HG03442 (cell line): ENCODE data around the gene TGFB1.
"Not testable (repeated sequence)": the region's sequence is repeated elsewhere in the genome, so short reads cannot be mapped to it uniquely, and the experiment has no call there.

Source experiments
- ATAC-seq: cut with Tn5 transposase; IDR thresholded peaks from one replicate; pipeline ENCODE4 v1.9.1; 2021; ENCODE audit warnings: mild to moderate bottlenecking, moderate library complexity; ENCODE audit not compliant: unreplicated experiment

Gene TGFB1

GRCh38 chr19:41304706-41305483 is 48.8 kb downstream of the TGFB1 start:
- no peak for ATAC-seq

- no peak for ATAC-seq
Observed at GRCh38 chr19:41303954-41304353, 49.8 kb downstream of the TGFB1 start.

GRCh38 chr19:41302624-41303351 is 50.9 kb downstream of the TGFB1 start:
- no peak for ATAC-seq

GRCh38 chr19:41300555-41300954 is 53.2 kb downstream of the TGFB1 start:
- ATAC-seq: no peak

- ATAC-seq: no peak
Observed at GRCh38 chr19:41299755-41300089, 54.0 kb downstream of the TGFB1 start.

- no peak for ATAC-seq
Observed at GRCh38 chr19:41299046-41299754, 54.5 kb downstream of the TGFB1 start.

- ATAC-seq: no peak
Observed at GRCh38 chr19:41298348-41298964, 55.3 kb downstream of the TGFB1 start.

- peak; percentile 48 for ATAC-seq
Observed at GRCh38 chr19:41297628-41298347, 55.9 kb downstream of the TGFB1 start.

- no peak for ATAC-seq
Observed at GRCh38 chr19:41296433-41296871, 57.3 kb downstream of the TGFB1 start.

- no peak for ATAC-seq
Observed at GRCh38 chr19:41295499-41295898, 58.2 kb downstream of the TGFB1 start.

- ATAC-seq: no peak
Observed at GRCh38 chr19:41294393-41294792, 59.3 kb downstream of the TGFB1 start.

GRCh38 chr19:41289814-41290213 is 63.9 kb downstream of the TGFB1 start:
- ATAC-seq: not testable (repeated sequence)

- no peak for ATAC-seq
Observed at GRCh38 chr19:41288673-41289530, 64.8 kb downstream of the TGFB1 start.
